HEK293 (cell line): ENCODE data around the gene IGSF9.

ENCODE experiments used
- OSR2 ChIP-seq: fragments of 450-650 bp; formaldehyde crosslinking; IDR thresholded peaks from 2 replicates; pipeline ENCODE4 v1.5.1; 2016; ENCODE audit warnings: missing biosample characterization, missing genetic modification characterization
- TCF7L2 ChIP-seq: IDR thresholded peaks from 2 replicates; pipeline ENCODE4 v1.6.1; 2011; ENCODE audit warnings: low read depth, mild to moderate bottlenecking, inconsistent platforms, low read length, moderate library complexity, borderline replicate concordance
- ZNF354C ChIP-seq: fragments of 450-650 bp; formaldehyde crosslinking; IDR thresholded peaks from 2 replicates; pipeline ENCODE4 v1.5.1; 2016; ENCODE audit warnings: missing biosample characterization, missing genetic modification characterization, low read depth, borderline replicate concordance
- ZNF37A ChIP-seq: fragments of 450-650 bp; IDR thresholded peaks from 2 replicates; pipeline ENCODE4 v1.5.1; 2018; ENCODE audit warnings: missing biosample characterization, missing genetic modification characterization
- TF ChIP-seq, protein P1 (sequence below): fragments of 450-650 bp; formaldehyde crosslinking; conservative IDR thresholded peaks from 2 replicates; pipeline ENCODE4 v1.5.1; 2016; ENCODE audit warnings: low read depth, missing biosample characterization, missing genetic modification characterization
- TF ChIP-seq, protein P2 (sequence below): fragments of 450-650 bp; formaldehyde crosslinking; IDR thresholded peaks from 2 replicates; pipeline ENCODE4 v1.5.1; 2016; ENCODE audit warnings: missing biosample characterization, missing genetic modification characterization

DNA sequence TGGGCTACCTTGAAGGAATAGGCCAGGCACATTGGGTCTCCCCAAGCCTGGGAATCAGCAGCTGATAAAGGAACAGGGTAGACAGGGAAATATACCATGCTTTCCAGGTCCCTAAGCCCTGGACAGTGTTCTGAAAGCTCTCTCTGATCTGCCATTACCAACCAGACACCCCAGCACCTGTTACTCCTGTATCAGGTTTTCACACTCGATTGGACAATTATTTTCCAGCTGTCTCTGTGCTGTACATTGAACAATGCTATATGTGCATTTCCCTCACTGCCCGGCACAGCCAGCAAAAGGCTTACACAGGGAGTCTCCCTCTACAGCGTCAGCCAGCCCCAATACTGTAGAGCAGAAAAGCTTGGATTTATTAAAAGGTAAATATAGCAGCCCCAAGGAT lies 50.1 kb downstream of the IGSF9 start:
- TF ChIP-seq TCF7L2 (no peak), ZNF37A (no peak), OSR2 (tag by site-specific recombination) (no peak), ZNF354C (tag by site-specific recombination) (no peak)
- TF ChIP-seq, protein P1, sequence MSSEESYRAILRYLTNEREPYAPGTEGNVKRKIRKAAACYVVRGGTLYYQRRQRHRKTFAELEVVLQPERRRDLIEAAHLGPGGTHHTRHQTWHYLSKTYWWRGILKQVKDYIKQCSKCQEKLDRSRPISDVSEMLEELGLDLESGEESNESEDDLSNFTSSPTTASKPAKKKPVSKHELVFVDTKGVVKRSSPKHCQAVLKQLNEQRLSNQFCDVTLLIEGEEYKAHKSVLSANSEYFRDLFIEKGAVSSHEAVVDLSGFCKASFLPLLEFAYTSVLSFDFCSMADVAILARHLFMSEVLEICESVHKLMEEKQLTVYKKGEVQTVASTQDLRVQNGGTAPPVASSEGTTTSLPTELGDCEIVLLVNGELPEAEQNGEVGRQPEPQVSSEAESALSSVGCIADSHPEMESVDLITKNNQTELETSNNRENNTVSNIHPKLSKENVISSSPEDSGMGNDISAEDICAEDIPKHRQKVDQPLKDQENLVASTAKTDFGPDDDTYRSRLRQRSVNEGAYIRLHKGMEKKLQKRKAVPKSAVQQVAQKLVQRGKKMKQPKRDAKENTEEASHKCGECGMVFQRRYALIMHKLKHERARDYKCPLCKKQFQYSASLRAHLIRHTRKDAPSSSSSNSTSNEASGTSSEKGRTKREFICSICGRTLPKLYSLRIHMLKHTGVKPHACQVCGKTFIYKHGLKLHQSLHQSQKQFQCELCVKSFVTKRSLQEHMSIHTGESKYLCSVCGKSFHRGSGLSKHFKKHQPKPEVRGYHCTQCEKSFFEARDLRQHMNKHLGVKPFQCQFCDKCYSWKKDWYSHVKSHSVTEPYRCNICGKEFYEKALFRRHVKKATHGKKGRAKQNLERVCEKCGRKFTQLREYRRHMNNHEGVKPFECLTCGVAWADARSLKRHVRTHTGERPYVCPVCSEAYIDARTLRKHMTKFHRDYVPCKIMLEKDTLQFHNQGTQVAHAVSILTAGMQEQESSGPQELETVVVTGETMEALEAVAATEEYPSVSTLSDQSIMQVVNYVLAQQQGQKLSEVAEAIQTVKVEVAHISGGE (tag by site-specific recombination), result no peak
- TF ChIP-seq, protein P2, sequence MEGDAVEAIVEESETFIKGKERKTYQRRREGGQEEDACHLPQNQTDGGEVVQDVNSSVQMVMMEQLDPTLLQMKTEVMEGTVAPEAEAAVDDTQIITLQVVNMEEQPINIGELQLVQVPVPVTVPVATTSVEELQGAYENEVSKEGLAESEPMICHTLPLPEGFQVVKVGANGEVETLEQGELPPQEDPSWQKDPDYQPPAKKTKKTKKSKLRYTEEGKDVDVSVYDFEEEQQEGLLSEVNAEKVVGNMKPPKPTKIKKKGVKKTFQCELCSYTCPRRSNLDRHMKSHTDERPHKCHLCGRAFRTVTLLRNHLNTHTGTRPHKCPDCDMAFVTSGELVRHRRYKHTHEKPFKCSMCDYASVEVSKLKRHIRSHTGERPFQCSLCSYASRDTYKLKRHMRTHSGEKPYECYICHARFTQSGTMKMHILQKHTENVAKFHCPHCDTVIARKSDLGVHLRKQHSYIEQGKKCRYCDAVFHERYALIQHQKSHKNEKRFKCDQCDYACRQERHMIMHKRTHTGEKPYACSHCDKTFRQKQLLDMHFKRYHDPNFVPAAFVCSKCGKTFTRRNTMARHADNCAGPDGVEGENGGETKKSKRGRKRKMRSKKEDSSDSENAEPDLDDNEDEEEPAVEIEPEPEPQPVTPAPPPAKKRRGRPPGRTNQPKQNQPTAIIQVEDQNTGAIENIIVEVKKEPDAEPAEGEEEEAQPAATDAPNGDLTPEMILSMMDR (tag by site-specific recombination), result no peak
